NB4 (cell line): Measurements from ENCODE around the gene GRID1.

Source experiments
- CTCF ChIP-seq: IDR thresholded peaks from one replicate; pipeline ENCODE4 v1.5.1; 2012; ENCODE audit warnings: low read depth, low read length
- MAX ChIP-seq: IDR thresholded peaks from 2 replicates; pipeline ENCODE4 v1.6.1; 2011; ENCODE audit warnings: low read depth, low read length
- MYC ChIP-seq: IDR thresholded peaks from 2 replicates; pipeline ENCODE4 v1.6.1; 2011; ENCODE audit warnings: low read depth, low read length
- POLR2A ChIP-seq: IDR thresholded peaks from 2 replicates; pipeline ENCODE4 v1.6.1; 2011; ENCODE audit warnings: mild to moderate bottlenecking; ENCODE audit not compliant: insufficient read length; ENCODE audit errors: extremely low read depth

- TF ChIP-seq CTCF = no peak
- no peak for TF ChIP-seq POLR2A
- TF ChIP-seq MAX = no peak
- no peak for TF ChIP-seq MYC
These were observed 229.7 kb downstream of the GRID1 start for GRCh38 chr10:86136934-86137333.
